GM19351 (cell line): ENCODE data around the gene GPR3.
"Not testable (repeated sequence)": the region's sequence is repeated elsewhere in the genome, so short reads cannot be mapped to it uniquely, and the experiment has no call there.

Experiments
- ATAC-seq: cut with Tn5 transposase; IDR thresholded peaks from one replicate; pipeline ENCODE4 v1.9.1; 2021; ENCODE audit warnings: mild to moderate bottlenecking, moderate library complexity; ENCODE audit not compliant: unreplicated experiment

GPR3 gene

DNA sequence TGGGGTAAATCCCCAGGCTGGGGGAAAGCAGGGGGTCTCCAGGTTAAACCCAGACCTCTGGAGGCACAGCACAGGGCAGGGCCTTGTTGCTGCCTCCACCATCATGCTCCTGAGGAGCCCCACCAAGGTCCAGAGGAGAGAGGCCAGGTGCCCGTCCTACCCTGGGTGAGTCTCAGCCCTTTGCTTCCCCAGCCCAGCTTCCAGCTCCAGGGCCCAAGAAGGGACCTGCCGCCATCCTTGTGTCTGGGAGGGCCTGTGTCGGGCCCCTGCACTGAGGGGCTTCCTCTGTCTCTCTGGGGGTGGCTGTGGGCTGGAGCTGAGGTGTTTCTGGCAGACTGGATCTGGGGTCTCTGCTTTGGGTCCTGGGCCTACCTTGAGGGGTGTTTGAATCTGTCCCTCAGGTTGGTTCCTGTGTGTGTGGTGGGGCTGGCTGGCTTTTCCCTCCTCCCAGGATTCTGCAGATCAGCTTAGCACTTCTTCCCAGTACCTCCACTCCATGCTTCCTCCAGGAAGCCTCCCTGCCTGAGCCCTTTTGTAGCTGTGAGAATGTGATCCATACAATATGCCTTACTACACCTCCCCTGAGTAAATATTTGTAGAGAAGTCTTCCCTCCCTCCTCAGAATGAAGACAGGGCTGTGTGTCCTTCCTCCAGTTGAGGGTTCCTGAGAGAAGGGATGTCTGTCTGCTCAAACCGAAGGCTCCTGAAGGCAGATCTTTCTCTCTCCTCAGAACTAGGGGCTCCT lies 6.2 kb downstream of the GPR3 start:
- no peak for ATAC-seq

DNA sequence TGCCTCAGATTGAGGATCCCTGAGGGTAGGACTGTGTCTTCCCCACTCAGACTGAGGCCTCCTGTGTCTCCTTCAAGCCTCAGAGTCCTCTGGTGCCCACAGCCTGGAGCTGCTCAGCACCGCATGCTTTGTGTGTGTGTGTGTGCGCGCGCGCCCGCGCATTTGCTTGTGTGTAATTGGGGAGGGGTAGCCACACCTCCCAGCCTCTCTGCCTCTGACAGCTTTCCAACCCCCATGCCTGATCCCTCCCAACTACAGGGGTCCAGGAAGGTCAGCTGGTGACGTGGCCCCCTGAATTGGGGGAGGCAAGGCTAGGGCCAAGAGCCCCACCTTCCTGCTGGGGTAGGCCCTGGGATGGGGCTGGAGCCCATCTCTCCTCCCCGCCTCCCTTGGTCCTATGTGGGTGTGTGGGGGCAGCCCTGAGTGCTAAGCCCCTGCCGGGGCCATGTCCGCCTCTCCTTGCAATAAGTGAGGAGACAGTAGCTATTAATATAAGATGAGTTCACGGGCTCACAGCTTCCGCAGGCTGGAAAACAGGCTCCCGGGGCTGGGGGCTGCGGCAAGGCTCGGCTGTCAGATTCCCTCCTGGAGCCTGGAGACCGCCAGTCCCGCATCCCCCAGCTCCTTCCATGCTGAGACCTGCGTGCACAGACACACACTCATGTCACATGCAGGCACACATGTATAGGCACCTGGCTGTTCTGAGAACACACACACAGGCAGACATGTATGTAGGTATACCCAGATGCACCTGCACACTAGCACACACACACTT lies 7.0 kb downstream of the GPR3 start:
- ATAC-seq = no peak

DNA sequence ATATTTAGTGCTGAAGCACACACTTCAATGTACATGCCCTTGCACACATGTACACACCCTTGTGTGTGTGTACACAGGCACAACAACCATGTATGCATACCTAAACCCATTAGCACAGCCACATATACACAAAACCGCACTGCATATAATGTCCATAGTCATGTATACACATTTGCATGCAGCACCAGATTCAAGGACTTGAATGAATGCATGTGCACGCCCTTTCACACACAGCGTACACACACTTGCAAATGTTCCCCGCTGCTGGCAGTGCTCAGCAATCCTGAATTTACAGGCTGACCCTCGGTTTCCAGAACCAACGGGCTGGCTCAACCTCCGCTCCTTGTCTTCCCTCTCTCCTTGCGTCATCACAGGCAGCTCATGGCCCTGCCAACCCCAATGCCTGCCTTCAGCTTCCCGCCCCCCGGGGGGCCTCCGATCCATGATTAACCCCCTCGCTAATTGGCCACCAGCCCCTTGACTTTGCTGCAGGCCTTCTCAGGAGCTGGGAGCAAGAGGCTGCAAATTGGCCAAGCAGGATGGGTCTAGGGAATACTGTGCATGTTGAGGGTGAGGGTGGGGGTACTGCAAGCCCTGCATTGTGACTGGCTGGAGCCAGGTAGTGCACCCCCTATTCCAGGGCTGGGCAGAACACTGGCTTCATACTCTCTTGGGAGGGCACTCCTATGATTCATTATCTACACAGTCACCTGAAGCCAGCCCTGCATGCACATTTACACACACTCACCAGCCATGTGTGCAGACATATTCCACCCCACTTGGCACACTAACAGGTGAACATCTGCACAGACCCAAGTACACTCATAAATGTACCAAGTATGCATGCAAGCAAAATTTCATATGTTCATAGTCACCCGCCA lies 7.9 kb downstream of the GPR3 start:
- ATAC-seq = no peak

DNA sequence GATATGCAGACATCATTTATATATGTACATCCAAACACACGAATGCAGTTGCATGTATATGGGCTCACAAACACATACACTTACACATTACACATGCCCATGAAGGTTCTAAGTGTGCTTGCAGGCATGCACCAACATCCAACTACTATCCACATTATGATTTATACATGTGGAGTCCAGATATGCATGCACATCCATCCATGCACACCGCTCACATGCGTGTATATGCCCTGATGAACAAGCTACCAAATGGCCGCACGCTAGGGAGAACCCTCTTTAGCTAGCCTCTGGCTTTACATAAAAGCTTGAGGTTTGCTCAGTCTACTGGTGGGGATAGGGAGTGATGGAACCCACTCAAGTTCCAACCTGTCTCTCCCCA lies 8.5 kb downstream of the GPR3 start:
- ATAC-seq = no peak

DNA sequence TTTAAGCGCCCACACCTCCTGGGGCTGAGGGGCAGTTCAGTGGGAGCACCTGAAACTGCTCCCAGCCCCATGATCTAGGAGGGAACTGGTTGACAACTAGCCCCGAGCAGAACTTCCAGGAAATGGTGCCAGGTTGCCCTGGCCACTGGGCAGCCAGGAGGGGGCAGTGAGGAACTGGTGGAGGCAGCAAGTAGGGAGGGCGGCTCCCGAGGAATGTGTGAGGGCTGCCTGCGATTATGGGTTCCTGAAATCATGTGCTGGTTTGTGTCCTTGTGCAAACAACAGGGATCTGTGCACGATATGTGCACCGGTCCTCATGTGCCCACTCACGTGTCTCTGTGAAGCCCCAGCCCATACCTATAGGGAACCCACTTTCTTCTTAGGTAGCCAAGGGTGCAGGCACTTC lies 9.9 kb downstream of the GPR3 start:
- no peak for ATAC-seq

DNA sequence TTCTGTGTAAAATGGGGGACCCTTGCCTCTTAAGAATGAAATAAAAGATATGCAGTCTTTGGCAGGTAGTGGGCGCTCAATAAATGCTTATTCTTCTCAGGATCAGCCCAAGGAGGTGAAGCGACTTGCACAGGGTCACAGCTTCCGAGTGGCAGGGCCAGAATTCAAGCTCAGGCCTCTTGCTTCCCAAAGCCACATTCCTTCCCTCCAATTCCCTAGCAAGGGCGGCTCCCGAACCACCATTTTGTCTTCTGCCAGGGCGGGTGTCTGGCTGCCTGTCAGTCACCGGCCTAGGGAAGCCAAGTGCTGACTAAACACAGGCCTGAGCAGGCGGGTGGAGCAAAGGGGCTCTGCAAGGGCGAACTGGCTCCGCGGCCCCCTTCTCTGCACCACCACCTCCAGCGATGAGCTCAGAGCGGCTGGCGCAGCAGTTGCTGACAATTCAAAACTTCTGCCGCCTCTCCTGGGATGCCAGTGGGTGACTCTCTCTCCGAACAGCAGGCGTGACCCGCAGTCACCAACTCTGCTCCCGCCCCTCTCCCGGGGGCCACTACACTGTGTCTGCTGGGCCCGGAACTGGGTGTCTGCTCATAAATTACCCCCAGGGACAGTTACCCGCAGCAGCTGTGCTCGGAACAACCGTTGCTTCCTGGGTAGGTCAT lies 10.8 kb downstream of the GPR3 start:
- no peak for ATAC-seq

DNA sequence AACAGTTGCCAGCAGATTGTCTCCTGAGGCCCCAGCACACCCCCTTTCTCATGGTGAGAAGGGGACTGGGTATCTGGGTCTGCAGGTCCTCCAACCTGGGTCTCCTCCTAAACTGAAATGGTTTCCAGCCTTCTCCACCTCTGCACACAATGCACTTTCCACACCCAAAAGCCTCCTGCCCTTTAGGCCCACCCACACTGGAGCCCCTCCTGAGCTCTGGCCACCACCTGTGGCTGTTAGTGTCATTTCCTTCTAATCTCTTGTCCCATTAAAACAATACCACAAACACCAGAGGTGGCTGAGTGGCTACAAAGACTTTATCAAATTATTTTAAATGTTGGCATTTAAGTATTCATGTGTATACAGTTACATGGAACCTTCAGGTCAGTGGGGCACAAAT lies 11.5 kb downstream of the GPR3 start:
- no peak for ATAC-seq

DNA sequence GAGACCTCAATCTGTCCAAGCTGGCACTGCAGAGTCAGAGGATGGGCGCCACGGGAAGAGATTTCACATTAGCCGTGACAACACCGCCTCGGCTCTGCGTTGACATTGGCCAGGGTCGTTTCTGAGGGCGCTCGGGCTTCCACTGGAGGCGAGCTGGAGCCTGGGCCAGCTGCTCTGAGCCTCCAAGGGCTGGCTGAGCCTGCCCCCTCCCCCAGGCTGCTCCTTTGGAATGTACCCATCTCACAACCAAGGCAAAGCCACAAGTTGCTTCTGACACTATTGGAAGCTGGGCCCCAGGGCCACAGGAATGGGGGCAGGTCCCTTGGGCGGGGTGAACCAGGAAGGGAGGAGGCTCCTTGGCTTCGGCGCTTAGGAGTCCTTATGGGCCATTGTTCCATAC lies 12.7 kb downstream of the GPR3 start:
- no peak for ATAC-seq

DNA sequence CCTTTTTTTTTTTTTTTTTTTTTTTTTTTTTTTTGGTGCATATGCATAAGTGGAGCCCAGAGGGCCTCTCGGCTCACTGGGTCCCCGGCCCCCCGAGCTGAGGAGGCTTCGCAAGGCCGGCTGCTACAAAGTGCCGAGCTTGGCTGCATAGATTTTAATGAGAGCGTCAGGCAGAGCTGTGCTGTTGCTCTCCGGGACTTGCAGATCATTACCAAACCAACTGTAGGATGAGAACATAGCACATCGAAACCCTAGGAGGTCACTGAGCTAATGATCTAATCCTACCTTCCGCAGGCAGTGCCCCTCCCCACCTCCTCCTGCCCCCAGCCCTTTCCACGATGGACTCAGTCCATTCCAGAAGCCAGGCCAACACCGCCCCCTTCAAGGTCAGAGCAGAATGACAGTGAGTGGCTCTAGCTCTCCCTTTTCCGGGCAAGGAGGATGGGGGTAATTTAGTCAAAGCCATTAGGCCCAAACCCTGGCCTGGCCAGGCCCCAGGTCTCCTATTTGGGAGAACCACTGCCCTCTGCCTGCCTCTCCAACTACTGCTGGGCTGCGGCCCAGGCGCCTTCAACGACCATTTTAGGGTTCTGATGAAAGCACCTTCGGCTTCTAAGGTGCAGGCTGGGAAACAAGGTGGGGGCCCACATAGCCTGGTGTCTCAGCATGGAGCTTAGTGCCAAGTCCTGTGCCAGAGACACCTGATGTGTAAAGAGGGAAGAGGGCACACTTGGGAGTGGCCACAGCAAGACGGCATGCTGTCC lies 13.4 kb downstream of the GPR3 start:
- not testable (repeated sequence) for ATAC-seq

DNA sequence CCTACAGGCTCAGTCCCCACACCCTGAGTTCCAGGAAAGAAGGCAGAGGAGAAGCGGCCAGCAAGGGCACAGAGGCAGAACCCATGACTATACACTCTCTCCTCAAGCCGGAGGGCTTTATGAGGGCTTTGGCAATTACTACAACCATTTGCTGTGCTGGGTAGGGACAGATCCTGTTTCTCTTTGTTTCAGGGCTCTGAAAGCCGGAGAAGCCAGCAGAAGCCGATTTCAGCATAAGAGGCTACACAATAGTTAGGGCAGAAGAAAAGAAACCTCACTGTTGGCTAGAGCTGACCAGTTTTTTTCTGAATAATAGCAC lies 13.9 kb downstream of the GPR3 start:
- no peak for ATAC-seq

DNA sequence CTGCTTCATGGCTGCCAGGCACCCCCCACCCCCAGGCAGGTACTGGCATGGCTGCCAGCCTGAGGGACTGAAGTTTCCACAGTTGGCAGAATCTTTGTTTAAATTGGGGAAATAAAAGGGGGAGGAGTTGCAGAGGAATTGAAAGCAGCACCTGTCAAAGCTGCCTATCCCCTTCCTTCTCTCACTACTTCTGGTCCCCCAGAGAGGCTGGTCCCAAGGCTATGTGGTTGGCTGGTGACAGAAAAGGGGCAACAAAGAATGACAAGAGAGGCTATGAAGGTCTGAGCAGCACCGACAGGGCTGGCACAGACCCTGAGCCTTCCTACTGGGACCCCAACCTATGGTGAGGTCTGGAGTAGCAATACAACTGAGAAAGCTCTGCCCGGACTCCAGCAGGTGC lies 14.4 kb downstream of the GPR3 start:
- ATAC-seq = not testable (repeated sequence)

DNA sequence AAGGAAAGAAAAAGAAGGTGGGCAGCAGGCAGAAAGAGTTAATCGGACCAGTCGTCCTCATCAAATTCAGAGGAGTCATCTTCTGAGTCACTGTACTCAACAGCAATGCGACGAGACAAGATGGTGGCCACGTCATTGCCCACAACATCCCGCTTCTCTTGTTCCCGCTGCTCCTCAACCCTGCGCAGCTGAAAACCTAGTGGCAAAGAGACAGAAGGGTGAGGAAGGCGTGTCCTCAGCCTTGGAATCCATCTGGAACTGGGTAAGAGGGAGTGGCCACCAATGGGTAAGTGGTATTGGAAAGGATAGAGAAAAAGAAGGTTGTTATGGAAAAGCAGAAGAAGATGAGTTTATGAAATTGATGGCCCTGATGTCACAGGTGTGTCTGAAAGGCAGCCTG lies 15.7 kb downstream of the GPR3 start:
- no peak for ATAC-seq

DNA sequence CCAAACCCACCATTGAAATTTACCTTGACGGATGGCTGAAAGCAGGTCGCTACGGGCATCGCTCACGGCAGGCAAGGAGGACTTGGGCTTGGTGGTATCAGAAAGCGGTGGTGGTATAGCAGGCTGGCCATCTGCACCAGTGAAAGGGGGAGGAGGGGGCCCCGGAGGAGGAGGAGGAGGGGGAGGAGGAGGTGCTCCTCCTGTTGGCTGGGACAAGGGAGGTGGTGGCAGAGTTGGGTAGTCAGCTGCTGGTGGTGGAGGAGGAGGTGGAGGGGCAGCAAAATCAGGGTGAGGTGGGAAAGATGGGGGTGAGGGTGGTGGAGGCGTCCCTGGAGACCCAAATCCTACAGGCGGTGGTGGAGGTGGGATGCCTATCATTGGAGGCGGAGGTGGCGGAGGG lies 17.2 kb downstream of the GPR3 start:
- no peak for ATAC-seq

DNA sequence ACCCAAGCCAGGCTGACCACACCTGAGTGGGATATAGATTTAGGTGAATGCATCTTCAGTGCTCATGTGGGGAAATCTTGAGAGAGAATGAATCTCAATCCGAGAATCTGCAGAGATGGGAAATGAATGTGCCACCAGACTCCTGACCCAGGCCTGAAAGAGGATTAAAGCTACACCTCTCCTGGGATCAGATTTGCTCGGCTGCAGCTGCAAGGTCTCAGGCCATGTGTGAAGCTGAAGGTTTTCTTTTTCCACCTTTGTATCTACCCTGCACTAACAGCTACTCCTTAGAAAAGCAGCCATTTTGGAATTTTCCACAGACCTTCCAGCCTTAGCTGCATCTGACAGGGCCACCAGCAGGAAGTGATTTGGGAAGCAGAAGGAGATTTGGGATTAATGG lies 18.3 kb downstream of the GPR3 start:
- ATAC-seq = no peak

DNA sequence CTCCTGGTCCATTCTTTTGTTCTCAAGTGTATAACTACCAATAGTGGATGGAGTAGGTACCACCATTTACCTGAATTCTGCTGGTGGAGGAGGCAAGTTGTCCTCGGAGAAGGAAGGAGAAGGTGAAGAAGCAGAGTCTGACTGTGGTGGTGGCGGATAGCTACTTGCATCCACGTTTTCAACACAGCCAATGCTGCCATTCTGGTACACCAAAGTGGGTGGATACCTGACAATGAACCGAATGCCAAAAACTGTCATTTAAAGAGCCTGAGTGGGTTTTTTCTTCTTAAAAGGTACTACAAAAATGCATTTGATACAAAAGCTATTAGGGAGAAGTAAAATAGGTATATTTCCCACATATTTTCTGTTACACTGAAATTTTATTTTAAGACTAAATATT lies 20.1 kb downstream of the GPR3 start:
- ATAC-seq = no peak

DNA sequence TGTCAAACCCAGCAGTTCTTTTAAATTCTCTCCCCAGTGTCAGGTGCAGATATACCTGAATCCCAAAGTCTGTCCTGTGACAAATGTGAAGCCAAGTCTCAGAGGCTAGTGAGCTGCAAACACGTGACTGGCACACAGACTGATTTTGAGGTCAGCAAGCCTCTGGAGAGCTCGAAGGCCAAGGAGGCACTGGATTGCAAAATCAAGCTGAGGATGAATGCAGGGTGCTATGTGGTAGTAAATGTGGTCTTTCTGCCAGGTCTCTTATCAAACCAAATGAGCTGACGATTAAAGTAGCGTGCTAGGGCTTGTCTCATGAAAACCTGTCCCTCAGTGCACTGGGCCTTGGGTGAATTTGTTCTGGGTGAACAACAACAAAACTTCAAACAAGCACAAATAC lies 20.6 kb downstream of the GPR3 start:
- no peak for ATAC-seq

DNA sequence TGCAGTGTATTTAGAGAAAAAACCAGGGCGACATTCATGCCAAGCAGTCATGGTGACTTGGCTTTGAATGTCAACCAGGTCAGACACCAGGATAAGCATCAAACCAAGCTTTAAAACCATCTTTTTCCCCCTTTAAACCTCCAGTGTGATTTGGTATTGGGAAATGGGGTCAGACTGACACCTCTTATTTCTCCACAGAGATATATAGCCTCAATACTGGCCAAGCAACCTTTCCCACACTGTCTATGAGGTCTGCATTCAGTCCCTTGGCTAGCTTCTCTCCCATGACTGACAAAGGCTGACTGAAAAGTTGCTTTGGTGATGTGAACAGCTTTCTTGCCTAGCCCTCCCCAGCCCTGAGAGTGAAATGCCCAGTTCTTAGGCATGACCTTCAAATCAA lies 21.7 kb downstream of the GPR3 start:
- ATAC-seq = no peak

DNA sequence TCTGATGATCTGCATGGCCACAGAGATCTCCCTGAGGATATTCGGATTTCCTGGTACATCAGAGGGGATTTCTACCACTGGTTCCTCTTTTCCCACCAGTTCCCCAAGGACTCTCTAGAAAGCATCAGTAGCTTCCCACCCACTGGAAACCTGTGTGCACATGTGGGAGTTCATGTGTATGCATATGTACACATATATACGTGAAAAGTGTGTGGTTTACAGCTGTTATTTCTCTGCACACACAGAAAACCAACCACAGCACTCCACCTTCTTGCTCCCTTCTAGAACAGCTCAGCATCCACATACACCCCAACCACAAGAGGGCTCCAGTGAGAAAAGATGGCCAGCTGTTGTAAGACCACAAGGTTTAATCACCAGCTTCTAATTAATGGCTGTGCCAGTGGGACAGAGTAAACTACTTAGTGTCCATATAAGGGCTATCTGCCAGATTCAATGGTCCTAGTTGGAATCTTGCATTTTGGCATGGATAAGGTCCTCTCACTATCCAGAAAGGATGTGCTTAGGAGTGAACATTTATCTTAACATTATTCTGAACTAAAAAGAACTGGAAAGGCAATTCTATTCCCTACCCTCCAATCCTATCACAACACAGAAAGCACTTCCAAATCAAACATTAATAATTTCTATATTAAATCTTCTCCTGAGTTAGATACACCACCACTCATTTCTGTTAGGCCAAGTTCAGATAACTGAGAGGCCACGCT lies 24.1 kb downstream of the GPR3 start:
- peak; percentile 39 for ATAC-seq

DNA sequence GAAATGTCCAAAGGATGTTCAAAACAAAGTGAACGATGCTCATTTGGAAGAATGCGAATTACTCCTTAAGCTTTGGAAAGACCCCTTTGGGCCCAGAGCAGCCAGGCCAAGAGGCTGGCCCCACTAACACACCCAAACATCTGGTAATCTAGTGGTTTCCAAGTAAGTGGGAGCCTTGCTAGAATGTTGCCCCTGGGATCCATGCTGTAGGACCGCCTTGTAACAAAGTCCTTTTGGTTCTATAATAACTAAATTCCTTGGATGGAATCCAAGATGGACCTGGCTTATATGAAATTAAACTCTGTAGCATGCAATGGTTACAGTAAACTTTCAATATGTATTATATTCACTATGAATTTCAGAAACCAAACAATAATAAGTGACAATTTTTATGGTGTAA lies 25.3 kb downstream of the GPR3 start:
- no peak for ATAC-seq
